ENCODE data around the gene MYADM. TPM values are rescaled to one million over a fixed set of nuclear protein-coding genes. Genes with fewer than 3 reads are reported as not detected.

MYADM gene
- polyA plus RNA-seq, 5 donors: 56.6 to 117 (median 71.2) TPM

- DNase-seq: no peak
These were observed 14.1 kb downstream of the MYADM start, which contains the start of gene PRKCG for GRCh38 chr19:53881482-53882390. Gene PRKCG (plus strand): TSS chr19:53882197. CDS start chr19:53882495, 298 bp downstream.

DNA sequence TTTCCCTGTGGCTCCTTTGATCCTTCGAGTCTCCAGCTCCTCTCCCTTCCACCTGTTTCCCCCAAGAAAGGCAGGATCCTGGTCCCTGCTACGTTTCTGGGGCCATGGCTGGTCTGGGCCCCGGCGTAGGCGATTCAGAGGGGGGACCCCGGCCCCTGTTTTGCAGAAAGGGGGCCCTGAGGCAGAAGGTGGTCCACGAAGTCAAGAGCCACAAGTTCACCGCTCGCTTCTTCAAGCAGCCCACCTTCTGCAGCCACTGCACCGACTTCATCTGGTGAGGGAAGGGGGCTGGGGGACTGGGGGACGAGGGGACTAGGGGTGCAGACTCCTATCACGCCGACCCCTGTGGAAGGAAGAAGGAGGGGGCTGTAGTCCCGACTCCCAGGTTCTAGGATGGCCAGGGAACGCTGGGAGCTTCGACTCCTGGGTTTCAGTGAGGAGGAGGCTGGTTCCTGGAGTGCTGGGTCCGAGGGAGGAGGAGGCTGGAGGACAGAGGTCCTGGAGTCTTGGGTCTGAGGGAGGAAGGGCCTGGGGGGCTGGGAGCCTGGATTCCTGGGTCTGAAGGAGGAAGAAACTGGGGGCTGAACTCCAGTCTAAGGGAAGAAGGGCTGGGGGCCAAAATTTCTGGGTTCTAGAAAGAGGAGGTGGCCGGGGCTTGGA lies 14.8 kb downstream of the MYADM start:
- no peak for DNase-seq

DNA sequence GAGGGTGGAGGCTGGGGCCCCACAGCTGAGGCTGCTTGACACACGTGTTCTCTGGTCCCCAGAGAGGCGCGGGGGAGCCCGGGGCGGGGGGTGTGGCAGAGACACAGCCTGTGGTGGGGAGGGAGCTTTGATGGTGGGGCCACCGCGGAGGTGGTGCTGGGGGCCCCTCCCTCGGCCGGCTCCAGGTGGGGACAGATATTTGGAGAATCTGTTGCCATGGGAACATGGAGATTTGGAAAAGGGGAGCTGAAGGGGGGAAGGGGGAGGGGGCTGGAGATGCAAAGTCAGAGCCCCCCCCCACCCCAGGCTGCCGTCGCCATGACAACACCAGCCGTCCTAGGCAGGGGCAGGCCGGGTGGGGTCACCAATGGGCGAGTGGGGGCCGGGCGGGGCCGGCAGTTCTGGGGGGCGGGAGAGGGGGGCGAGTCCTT lies 15.6 kb downstream of the MYADM start:
- DNase-seq: no peak

DNA sequence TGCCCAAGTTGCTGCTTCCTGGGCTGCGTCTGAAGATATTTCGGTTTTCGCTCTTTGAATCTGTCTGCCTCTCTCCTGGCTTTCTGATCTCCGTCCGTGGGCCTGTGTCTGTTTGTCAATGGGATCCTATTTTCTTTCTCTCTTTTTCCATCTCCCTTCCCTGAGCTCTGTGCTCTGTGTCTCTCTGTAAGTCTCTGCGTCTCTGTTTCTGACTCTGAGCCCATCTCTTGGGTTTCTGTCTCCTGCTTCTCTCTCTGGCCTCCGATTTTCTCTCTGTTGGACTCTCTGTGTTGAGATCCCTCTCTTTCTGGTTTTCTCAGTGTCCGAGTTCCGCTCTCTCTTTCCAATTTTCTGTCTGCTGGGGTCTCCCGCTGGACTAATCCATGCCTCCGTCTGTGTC lies 16.1 kb downstream of the MYADM start:
- no peak for DNase-seq

- no peak for DNase-seq
These were observed 16.6 kb downstream of the MYADM start for GRCh38 chr19:53884256-53884655.

DNA sequence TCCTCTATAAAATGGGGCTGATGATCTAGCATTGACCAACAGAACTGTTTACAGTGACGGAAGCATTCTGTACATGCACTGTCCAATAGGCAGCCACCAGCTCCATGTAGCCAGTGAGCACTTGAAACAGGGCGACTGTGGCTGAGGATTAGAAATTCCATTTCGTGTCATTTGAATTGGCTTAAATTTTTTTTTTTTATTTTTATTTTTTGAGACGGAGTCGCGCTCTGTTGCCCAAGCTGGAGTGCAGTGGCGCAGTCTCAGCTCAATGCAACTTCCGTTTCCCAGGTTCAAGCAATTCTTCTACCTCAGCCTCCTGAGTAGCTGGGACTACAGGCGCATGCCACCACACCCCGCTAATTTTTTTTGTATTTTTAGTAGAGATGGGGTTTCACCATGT lies 17.4 kb downstream of the MYADM start:
- no peak for DNase-seq

GRCh38 chr19:53892301-53892980 lies 24.8 kb downstream of the MYADM start:
- no peak for DNase-seq

GRCh38 chr19:53892981-53893325 lies 25.3 kb downstream of the MYADM start:
- DNase-seq: no peak

DNA sequence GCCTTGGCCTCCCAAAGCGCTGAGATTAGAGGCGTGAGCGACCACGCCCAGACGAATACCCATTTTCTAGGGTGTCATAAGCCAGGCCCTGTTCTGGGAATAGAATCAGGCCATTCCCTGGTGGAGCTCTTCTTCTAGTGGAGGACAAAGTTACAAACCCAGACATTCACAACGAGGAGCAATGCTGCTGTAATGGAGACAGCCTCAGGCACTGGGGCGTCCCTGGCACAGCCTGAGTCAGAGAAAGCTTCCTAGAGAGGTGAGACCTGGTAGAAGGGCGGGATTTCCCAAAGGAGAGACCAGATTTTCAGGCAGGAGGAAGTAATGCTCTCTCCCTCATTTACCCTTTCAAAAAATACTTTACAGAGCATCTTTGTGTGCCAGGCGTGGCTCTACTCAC lies 27.0 kb downstream of the MYADM start:
- DNase-seq: no peak

- no peak for DNase-seq
These were observed 29.0 kb downstream of the MYADM start for GRCh38 chr19:53896682-53897081.

DNA sequence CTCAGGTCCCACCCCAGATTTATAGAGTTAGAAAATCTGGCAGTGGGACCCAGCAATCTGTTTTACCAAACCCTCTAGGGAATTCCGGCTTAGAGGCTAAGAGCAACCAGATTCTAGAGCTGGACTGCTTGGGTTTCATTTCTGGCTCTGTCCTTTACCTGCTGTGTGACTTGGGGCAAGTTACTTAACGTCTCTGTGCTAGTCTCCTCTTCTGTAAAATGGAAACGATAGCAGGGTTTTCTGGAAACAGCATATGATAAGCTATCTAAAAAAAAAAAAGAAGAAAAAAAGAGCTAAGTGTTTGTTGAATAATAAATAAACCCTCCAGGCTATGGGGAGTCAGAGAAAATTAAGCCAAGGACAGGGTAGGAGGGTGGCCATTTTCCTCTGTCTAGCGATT lies 29.8 kb downstream of the MYADM start:
- no peak for DNase-seq

GRCh38 chr19:53898166-53898565 lies 30.5 kb downstream of the MYADM start:
- DNase-seq: no peak

- DNase-seq: no peak
These were observed 31.1 kb downstream of the MYADM start for GRCh38 chr19:53898636-53899341.

DNA sequence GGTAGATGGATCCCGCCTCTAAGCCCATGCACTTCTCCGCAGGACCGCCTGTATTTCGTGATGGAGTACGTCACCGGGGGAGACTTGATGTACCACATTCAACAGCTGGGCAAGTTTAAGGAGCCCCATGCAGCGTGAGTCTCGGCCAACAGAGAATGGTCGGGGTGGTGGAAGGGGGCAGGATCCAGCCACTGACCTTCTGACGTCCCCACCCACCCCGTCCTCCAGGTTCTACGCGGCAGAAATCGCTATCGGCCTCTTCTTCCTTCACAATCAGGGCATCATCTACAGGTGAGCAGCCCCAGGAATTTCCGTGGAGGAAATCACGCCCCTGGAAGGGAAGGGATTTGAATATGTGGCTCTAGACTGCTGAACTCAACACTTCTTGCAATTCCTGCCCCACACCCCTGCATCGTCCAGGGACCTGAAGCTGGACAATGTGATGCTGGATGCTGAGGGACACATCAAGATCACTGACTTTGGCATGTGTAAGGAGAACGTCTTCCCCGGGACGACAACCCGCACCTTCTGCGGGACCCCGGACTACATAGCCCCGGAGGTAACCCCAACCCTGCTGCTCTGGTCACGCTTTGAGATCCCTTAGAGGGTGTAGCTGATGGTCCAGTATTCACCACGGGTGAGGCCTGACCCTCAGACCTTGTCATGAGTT lies 32.6 kb downstream of the MYADM start:
- no peak for DNase-seq

- no peak for DNase-seq
These were observed 35.5 kb downstream of the MYADM start for GRCh38 chr19:53903055-53903680.

DNA sequence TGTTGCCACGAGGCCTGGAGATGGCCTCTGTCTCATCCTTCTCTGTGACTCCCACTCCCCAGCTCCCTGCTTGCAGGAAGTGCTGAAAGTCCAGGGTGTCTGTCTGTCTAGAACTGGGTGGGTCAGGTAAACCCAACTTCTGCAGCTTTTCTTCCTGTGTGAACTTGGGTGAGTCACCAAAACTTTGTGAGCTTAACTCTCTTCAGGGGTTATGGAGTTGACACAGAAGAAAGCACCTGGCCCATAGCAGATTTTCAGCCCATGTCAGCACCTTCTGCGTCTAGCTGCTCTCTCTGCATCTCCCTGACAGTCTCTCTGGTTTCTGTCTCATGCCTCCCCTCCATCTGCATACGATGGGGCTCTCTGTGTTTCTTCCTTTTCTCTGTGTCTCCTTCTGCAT lies 37.2 kb downstream of the MYADM start:
- DNase-seq: no peak

DNA sequence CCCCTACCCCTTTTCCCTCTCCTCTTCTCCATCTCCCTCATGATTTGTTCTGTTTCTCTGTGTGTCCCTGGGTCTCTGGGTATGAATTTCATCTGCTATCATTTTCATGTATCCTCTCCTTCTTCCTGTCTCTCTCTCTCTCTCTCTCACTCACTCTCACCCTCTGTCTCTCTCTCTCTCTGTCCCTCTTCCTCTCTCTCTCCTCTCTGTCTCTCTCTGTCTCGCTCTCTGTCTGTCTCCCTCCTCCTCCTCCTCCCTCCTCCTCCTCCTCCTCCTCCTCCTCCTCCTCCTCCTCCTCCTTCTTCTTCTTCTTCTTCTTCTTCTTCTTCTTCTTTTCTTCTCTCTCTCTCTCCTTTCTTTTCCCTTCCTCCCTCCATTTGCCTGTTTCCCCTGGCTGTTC lies 38.1 kb downstream of the MYADM start:
- DNase-seq: no peak

GRCh38 chr19:53906211-53907192 lies 38.8 kb downstream of the MYADM start:
- DNase-seq: no peak

DNA sequence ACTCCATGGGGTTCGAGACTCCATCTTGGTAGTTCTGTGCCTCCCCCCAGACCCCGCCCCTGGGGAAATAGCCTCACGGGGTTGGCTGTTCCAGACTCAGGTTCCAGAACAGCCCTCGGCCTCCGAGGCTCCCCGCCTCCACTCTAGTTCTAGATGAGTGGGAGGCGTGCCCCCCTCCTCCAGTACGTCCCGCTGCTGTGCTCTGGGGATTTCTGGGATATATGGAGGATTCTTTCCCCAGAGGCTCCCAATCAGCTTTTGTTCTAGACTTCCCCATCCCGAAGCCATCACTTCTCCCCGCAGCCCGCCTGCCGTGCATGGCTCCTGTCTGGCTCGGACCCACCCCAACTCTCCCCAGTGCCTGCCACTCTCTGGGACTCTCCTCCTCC lies 39.5 kb downstream of the MYADM start:
- DNase-seq: no peak

DNA sequence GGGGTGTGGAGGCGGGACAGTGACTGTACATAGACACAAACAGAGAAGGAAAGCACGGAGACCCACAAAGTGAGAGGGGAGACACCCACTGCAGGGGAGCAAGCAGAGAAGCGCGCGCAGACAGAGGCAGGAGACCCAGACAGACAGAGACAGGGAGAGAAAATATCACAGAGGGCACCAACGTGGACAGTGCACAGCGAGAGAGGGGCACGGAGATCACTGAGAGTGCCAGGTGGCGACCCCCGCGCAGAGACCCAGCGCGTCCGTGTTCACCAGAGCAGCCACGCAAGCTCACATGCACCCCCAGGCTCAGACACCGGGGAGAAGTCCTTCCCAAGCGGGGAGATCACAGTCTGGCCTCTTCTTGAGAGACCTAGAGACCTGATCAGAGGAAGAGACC lies 40.0 kb downstream of the MYADM start:
- no peak for DNase-seq
